ENCODE data around the gene C20orf96.
A peak's percentile ranks its signal among the peaks of the same experiment; 100 is the strongest.
"Not testable (repeated sequence)": the region's sequence is repeated elsewhere in the genome, so short reads cannot be mapped to it uniquely, and the experiment has no call there.

C20orf96 gene, protein sequence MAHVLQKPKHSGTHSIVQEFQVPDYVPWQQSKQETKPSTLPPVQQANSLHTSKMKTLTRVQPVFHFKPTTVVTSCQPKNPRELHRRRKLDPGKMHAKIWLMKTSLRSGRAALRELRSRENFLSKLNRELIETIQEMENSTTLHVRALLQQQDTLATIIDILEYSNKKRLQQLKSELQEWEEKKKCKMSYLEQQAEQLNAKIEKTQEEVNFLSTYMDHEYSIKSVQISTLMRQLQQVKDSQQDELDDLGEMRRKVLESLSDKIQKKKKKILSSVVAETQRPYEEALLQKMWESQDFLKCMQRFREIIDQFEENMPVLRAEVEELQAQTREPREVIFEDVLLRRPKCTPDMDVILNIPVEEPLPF

DNA sequence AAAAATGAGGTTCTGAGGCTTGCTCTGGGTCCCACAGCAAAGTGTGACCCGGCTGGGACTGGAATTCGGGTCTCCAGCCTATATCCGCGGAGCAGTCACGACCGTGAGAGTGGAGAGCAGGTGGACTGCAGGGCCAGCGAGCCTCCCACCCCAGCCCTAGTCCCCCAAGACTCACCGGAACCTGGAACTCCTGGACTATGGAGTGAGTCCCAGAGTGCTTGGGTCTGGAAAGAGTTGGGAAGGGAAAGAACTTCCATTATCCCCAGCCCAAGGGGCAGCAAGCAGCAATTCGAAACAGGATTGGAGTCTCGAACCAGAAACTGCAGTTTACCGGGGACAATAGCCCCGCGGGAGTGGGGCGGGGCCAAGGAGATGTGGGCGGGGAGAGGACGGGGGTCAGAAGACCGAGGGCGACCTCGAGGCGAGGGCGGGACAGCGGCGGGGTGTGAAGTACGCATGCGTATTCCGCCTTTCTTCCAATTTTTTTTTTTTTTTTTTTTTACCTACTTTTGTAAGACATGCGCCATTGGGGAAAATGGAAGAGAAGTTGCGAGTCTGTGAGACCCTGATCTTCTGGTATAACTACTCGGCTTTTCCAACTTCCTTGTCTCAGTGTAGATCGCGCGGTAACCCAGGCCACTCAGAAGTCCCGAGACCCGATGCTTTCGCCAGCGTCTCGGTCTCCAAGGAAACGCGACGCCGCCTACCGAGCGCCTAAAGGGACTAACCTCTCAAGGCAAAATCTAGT lies at the start of gene C20orf96:
Gene C20orf96 (minus strand): TSS at position 667 of the 748 bp plus-strand sequence. CDS start 140 bp downstream, at position 527.
- DNase-seq: peak; percentile 71

DNA sequence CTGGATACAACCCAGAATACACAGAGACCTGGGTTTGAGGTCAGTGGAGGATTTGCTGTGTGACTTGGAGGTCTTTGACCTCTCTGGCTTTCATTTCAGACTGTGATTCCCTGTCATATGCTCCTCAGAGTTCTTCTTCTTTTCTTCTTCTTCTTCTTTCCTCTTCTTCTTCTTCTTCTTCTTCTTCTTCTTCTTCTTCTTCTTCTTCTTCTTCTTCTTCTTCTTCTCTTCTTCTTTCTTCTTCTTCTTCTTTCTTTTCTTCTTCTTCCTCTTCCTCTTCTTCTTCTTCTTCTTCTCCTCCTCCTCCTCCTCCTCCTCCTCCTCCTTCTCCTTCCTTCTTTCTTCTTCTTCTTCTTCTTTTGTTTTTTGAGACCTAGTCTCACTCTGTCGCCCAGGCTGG lies 45.5 kb upstream of the C20orf96 start:
- DNase-seq: not testable (repeated sequence)

DNA sequence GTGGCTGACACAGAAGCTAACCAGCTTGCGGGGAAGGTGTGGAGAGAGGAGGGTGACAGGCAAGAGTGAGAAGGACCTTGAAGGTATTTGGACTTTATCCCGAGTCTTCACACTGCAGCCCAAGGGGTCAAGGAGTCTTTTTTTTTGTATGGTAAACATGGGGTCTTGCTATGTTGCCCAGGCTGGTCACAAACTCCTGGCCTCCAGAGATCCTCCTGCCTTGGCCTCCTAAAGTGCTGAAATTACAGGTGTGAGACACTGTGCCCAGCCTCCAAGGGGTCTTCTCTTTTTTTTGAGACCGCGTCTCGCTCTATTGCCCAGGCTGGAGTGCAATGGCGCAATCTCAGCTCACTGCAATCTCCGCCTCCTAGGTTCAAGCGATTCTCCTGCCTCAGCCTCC lies 44.0 kb upstream of the C20orf96 start:
- no peak for DNase-seq

DNA sequence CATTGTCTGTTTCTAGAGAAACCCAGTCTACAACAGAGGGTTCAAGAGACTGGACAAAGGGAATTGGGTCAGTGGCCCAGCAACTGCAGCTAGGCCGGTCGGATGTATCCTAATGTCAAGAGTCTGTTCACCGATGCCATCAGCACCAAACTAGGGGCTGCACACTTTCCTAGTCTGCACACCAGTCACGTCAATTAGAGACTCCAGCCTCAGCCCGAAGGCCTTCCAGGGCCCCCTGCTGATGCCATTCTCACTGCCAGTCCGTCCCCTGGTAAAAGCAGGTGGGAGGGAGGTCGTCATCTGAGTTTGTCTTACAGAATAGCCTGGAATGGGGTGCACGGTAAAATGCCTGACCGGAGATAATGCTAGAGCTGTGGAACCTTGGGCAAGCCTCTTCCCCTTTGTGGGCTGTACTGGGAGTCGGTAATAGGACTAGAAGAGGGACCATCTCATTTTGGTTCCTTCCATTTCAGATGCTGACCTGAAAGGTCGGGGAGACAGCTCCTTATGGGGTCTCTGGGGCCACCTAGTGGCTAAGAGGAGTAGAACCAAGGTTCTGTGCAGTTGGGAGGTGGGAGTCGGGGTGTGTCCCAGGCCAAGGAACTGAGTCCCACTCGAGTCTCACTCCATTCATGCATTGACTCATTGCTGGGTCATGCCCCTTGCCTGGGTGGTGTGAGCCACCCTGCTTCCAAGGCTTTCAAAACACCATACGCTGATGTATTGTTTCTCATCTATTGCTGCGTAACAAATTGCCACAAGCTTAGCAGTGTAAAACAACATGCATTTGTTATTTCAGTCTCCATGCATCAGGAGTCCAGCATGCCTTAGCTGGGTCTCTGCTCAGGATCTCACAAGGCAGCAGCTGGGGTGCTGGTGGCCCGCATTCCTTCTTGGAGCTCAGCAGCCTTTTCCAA lies 39.9 kb upstream of the C20orf96 start:
- DNase-seq: peak; percentile 17

DNA sequence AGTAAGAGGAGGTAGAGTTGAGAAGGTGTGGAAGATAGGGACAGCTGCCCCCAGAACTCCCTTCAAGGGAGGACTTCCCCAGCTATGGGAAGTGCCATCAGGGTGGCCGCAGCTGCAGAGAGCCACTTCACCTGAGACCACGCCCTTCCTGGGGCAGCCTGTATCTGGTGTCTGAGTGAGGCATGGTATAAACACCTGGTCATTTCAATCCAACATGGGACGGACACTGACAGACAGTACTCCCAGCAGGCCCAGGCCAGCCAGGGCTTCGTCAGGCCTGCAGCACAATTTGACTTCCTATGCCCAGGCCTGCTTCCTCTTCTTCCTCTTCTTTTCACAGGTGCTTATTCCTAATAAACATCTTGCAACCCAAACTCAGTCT lies 39.3 kb upstream of the C20orf96 start:
- no peak for DNase-seq

DNA sequence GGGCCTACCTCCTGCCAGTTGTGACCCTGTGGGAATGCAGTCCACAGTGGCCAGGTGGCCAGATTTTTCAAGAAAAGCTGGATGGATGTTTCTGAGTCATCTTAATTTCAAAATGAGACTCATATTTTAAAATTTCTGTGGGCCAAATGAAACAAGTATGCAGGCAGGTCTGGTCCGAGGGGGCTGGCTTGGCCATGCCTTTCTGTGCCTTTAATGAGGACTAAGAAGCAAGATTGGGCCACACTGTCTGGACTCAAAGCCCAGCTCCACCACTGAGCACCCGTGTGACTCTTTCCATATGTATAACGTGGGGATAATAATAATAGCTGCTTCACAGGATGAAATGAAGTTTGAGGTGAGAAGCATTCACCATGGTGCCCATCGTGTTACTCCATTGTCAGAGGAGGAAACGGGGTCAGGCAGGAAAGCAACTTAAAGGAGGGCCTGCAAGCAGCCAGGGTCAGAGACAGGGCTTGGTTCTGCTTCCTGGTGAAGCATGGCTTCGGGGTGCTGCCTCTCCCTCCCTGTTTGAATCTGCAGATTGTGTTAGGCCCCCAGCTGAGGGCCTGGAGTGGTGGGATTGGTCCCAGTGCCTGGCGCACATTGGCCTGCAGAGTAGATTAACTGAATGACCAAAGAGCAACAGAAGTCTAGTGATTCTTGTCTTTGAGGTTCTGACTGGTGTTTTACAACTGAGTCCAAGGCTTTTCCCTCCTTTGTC lies 38.6 kb upstream of the C20orf96 start:
- no peak for DNase-seq

DNA sequence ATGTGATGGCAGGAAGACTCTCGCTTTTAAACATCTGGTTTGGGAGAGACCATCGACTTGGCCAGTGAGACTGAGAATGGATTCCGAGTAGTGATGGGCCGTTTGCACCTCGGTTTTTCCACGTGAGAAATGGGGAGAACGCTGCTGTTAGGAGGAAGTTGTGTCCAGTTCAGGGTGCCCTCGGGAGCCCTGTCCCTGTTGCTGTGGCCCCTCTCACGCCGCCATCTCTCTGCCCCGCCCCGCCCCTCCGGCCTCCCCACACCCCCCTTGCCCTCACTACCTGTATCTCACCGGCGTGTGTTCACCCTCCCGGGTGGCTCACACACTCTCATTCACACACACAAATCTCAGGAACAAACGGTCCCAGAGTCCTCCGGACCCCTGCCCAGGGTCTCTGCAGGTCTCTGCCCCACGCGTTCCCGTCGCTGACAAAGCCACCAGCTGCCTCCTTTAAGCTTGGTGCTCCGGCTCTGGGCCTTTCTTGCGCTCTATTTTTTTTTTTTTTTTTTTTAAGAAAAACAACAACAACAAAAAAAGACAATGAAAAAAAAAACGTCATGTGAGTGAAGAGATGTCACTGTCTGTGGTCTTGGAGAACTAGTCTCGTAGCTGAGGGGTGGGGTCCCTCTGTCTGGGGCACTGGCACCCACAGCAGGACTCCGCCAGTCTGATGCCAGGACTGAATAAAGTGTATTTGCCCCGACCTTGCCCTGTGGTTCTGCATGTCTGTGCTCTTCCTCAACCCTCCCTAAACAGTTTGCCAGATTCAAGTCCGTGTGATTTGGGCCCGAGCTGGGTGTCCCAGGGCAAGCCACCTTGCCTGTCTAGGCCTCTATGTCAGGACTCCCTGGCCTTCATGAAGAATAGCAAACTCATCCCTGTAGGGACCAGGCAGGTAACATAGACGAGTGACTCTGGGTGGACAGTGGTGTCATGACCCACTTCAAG lies 37.8 kb upstream of the C20orf96 start:
- DNase-seq: no peak

DNA sequence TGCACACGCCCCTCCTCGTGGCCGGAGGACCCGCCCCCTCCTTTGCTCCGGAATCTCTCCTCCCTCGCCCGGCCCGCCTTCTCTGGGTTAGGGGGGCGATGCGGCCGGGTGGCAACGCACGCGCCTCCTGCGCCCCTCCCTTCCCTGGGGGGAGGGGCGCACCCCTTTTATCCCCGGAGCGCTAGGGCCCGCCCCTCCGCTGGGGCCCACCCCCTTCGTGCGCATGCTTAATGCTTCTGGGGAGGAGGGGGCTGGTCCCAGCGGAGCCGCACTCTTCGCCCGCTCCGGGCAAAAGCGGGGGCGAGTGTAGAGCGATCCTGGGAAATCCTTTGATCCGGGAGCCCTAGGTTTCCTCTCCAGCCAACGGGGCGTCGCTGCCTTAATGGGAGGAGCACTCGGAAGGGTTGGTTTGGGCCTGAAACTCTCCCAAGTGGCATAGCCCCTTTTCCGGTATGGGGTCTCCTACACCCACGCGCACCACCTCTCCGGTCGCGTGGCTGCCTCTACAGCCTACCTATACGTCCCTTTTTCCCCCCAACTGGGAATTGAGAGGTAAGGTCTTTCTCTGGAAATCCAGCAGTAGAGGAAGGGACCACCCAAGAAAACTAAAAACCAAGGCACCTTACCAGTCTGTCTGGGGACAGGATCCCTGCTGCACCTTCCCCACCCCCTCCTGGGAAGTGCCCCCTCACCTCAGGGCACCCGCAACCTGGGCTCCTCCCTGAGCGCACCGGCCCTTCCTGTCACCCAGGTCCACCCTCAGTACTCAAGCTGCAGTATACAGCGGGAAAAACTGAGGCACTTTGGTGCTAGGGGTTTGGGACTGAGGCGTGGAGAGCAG lies 36.9 kb upstream of the C20orf96 start:
- no peak for DNase-seq

DNA sequence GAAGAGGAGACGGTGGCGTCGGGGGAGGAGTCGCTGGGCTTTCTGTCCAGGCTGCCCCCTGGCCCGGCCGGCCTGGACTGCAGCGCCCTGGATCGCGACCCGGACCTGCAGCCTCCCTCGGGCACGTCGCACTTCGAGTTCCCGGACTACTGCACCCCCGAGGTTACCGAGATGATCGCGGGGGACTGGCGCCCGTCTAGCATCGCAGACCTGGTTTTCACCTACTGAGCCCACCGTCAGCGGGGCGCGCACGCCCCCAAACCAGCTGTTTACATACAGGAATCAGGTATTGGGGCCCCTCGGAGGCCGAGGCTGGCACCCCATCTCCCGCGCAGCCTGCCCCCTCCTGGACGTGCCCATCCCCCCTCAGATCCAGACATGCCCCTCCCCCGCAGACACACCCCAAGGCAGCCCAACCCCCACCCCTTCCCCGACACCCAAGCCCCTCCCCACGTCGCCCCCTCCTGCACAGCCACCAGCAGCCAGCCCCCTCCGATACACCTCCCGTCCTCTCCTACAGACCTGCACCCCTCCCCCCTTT lies 36.2 kb upstream of the C20orf96 start:
- no peak for DNase-seq

DNA sequence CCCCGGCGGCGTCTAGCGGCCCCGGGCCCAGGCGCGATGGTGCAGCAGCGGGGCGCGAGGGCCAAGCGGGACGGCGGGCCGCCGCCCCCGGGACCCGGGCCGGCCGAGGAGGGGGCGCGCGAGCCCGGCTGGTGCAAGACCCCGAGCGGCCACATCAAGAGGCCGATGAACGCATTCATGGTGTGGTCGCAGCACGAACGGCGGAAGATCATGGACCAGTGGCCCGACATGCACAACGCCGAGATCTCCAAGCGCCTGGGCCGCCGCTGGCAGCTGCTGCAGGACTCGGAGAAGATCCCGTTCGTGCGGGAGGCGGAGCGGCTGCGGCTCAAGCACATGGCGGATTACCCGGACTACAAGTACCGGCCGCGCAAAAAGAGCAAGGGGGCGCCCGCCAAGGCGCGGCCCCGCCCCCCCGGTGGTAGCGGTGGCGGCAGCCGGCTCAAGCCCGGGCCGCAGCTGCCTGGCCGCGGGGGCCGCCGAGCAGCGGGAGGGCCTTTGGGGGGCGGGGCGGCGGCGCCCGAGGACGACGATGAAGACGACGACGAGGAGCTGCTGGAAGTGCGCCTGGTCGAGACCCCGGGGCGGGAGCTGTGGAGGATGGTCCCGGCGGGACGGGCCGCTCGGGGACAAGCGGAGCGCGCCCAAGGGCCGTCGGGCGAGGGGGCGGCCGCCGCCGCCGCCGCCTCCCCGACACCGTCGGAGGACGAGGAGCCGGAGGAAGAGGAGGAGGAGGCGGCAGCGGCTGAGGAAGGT lies 35.5 kb upstream of the C20orf96 start:
- no peak for DNase-seq

DNA sequence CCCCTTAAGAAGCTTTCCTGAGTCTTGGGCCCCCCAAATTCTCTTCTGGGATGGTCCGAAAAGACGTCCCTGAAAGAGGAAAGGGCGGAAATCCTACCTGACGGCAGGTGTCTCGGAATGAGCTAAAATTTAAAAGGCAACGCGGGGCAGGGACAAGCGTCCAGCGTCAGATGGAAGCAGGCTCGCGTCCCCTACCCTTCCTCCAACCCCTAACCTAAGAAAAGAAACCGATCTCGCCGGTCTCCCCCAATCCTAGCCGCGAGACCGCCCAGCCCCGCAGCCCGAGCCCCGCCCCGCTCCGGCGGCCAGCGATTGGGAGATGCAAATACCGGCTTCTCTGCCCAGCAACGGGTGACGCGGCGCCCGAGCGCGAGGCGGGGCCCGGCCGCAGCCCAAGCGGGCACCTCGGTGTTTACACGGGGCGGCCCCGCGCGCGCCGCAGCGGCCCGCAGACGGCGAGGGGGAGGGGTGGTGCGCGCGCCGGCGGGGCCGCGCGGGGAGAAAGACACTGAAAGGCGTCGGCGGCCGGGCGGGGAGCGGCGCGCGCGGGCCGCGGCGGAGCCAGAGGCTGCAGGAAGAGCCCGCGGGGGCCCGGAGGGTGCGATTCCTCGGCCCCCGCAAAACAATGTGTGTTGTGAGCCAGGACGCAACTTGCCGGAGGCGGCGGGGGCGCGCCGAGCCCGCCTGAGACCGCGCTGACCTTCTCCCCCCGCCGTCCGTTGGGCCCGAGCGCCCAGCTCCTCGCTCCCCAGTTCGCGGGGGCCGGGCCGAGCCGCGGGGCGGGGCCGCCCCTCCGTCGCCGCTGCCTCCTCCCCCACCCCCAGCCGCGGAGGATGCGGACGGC lies 34.7 kb upstream of the C20orf96 start, which contains the start of gene SOX12:
Gene SOX12 (plus strand): TSS at position 508 of the 844 bp plus-strand sequence. CDS start 373 bp downstream, outside the sequence.
- DNase-seq: peak; percentile 86

DNA sequence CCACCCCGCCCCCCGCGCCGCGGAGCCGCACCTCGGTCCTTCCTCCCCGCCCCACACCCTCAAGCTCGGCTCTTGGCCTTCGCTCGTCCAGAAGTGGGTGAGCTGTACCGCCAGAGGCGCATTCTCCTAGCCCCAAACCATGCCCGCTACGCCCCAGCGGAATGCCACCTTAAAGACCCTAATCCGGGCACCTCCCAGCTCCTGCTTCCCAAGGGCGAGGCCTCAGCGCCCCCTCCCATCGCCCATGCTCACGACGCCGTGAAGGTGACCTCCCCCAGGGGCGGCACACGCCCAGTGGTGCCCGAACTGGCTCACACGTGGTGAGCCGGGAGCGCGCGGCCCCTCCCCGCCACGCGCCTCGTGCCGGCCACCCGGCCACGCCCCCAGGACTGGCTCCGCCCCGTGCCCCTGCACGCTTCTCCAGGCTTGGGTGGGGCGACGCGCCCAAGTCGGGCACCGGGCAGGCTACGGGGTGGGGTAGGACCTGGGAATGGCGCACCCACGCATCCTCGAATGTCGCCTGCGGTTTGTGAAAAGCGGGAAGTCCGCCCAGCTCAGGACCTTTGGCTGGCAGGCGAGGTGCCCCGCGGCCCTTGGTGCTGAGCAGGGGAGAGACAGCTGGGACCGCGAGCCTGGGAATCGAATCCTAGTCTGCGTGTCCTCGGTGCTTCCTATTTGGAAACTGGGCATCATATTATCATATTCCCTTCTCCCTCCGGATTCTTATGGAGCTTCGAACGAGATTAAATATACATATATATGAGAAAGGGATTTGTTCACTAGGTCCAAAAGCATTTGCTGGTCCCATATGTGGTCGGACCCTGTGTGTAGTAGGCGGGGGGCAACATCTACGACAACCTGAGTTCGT lies 33.9 kb upstream of the C20orf96 start:
- peak; percentile 78 for DNase-seq

DNA sequence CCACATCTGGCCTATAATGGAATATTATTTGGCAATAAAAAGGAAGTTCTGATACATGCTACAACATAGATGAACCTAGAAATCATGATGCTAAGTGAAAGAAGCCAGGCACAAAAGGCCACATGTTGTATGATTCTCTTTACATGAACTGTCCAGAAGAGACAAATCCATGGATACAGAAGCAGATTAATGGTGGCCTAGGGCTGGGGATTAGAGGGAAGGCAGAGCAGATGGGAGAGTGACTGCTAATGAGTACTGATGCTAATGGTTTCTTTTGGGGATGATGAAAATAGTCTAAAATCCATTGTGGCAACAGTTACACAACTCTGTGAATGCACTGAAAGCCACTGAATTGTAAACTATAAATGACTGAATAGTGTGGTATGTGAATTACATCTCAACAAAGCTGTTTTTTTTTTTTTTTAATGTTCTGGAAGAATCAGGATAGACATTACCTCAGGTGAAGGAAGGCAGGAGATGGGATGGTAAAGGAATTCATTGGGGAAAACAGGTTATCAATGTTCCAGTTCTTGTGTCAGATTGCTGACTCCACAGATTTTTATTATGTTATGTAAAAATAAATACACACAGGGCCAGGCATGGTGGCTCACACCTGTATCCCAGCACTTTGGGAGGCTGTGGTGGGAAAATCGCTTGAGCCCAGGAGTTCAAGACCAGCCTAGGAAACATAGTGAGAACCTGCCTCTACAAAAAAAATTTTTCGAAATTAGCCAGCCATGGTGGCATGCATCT lies 25.9 kb upstream of the C20orf96 start:
- no peak for DNase-seq

DNA sequence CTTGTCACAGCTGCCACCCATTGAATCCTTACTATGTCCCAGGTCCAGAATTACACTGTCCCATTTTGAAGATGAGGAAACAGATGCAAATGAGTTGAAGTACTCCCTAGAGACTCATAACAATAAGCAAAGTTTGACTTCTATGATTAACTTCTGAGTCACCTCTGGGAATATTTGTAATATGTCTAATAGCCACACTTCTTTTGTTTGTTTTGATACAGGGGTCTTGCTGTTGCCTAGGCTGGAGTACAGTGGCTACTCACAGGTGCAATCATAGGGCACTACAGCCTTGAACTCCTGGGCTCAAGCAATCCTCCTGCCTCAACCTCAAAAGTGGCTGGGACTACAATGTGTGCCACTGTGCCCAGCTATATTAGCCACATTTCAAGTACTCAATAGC lies 23.4 kb upstream of the C20orf96 start:
- no peak for DNase-seq

DNA sequence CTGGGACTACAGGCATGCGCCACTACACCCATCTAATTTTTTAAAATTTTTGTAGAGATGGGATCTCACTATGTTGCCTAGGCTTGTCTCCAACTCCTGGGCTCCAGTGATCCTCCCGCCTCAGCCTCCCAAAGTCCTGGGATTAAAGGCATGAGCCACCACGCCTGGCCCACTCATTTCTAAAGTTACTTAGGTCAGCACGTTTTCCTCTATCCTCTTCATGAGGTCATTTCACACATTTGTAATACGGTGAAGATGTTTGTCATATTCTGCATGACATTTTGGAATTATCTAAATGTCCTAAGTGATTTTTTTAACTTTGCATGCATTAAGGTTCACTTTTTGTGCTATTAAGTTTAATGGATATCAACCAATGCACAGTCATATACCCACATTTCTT lies 22.9 kb upstream of the C20orf96 start:
- no peak for DNase-seq

DNA sequence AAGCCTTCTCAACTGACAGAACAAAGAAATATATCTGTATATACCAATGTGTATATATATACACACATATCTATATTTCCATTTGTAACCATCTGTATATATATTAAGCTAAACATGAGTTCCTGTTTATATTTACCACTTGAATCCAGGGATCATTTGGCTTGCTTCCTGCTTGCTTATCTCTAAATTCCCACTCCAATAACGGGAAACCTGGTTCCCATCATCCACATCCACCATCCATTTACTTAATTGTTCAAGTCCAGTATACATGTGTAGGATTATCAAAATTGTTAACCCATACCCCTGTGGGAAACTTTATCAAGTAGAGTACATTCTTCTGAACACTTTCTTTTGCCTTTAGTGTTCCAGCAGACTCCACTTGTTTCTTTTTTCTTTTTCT lies 22.3 kb upstream of the C20orf96 start:
- no peak for DNase-seq

Data from NK-92 treated with Interleukin-12 subunit alpha and Interleukin-12 subunit beta, amount 100 ng/mL, for 24 hours (cell line).